Ovary (tissue), 3 donors: ENCODE data around the gene PRDM4.

Experiments used
- CTCF ChIP-seq, 3 donors: fragments of 450-650 bp in 2 of 3; fragments of 200-600 bp in 1 of 3; IDR thresholded peaks; one replicate each; pipeline versions ENCODE4 v1.5.1 to v1.8.0; 2016 to 2022; ENCODE audit warnings: antibody characterized with exemption in 3 of 3, mild to moderate bottlenecking in 1 of 3
- EP300 ChIP-seq: sonication (generic); formaldehyde crosslinking; IDR thresholded peaks from one replicate; pipeline ENCODE4 v1.6.1; 2017; ENCODE audit warnings: antibody characterized with exemption
- POLR2A ChIP-seq: fragments of 450-650 bp; IDR thresholded peaks from one replicate; pipeline ENCODE4 v1.6.1; 2017; ENCODE audit warnings: antibody characterized with exemption, mild to moderate bottlenecking, moderate library complexity
- donor health status: DM: no; HTN: no; CAD: no.

- TF ChIP-seq CTCF (IDR thresholded peaks at IDR 0.05): no peak
- TF ChIP-seq EP300: no peak
- no peak for TF ChIP-seq POLR2A
These were observed 46.7 kb upstream of the PRDM4 start for GRCh38 chr12:107807471-107808150.
